ENCODE results near the gene CEP72.

- TF ChIP-seq CTCF (IDR thresholded peaks at IDR 0.05) (no peak), EZH2 (IDR thresholded peaks at IDR 0.05; ENCODE audit: borderline replicate concordance, insufficient read depth, low read depth, low read length, poor library complexity, severe bottlenecking) (no peak)
Measured at GRCh38 chr5:647311-647710, 35.2 kb downstream of the CEP72 start.

Measured in B cell (primary cell).